Measurements from ENCODE around the gene FST. TPM values are rescaled to one million over a fixed set of nuclear protein-coding genes. Genes with fewer than 3 reads are reported as not detected.
A peak's percentile ranks its signal among the peaks of the same experiment; 100 is the strongest.

FST gene
- total RNA-seq, 3 donors from 2014 or later (not counting 1 experiment from before 2014, with no cell fraction given): not detected

- 82% methylated on average over 2 of the region's 3 CpGs for WGBS (ENCODE audit: insufficient coverage)
- peaks cover 6 to 12% of the 10 kb centered on the region in 2 donors for H3K27me3 Mint-ChIP-seq (ENCODE audit: low read depth in 2 of 2)
- Histone ChIP-seq H3K27ac (ENCODE audit: low read length) (no peak overlapping the region), H3K27me3 (ENCODE audit: control insufficient read depth, insufficient read depth, low read length) (peaks cover 3% of the 10 kb centered on the region), H3K4me3 (ENCODE audit: low read length) (no peak overlapping the region), H3K9me3 (ENCODE audit: control insufficient read depth, insufficient read depth, low read length) (peaks cover 6% of the 10 kb centered on the region), H3K4me1 (ENCODE audit: control insufficient read depth, insufficient read depth, low read length) (no peaks in the 10 kb centered on the region), H3K36me3 (ENCODE audit: control insufficient read depth, insufficient read depth, low read length) (no peaks in the 10 kb centered on the region)
- H3K27ac Mint-ChIP-seq: no peak overlapping the region
- no peak overlapping the region for H3K4me3 Mint-ChIP-seq
- no peak for TF ChIP-seq CTCF (IDR thresholded peaks at IDR 0.05)
- no peaks in the 10 kb centered on the region for H3K36me3 Mint-ChIP-seq
- intact Hi-C loops (cut with micrococcal nuclease): no loop called here
- ATAC-seq (peak in 1 of 3 donors; percentile 10), DNase-seq (no peak)
- no peaks in the 10 kb centered on the region for H3K4me1 Mint-ChIP-seq
- H3K9me3 Mint-ChIP-seq: peaks cover 3 to 4% of the 10 kb centered on the region in 2 donors
Observed at GRCh38 chr5:53503562-53504218, 23.3 kb downstream of the FST start.

- WGBS (ENCODE audit: insufficient coverage): 100% methylated on average over 4 of the region's 4 CpGs
- DNase-seq: no peak
- Histone ChIP-seq H3K27ac (ENCODE audit: low read length) (no peak overlapping the region), H3K4me3 (ENCODE audit: low read length) (no peak overlapping the region), H3K36me3 (ENCODE audit: control insufficient read depth, insufficient read depth, low read length) (no peaks in the 10 kb centered on the region), H3K27me3 (ENCODE audit: control insufficient read depth, insufficient read depth, low read length) (no peaks in the 10 kb centered on the region), H3K4me1 (ENCODE audit: control insufficient read depth, insufficient read depth, low read length) (no peaks in the 10 kb centered on the region), H3K9me3 (ENCODE audit: control insufficient read depth, insufficient read depth, low read length) (peaks cover 6% of the 10 kb centered on the region)
- Mint-ChIP-seq H3K27me3 (ENCODE audit: low read depth in 2 of 2) (peaks cover 3 to 7% of the 10 kb centered on the region in 2 donors), H3K27ac (no peak overlapping the region), H3K36me3 (peaks cover 10% of the 10 kb centered on the region), H3K4me1 (no peaks in the 10 kb centered on the region), H3K4me3 (no peak overlapping the region), H3K9me3 (peaks cover 10% of the 10 kb centered on the region in 2 donors)
- ATAC-seq: no peak
- no peak for TF ChIP-seq CTCF (IDR thresholded peaks at IDR 0.05)
- intact Hi-C loops (cut with micrococcal nuclease): no loop called here
Observed at GRCh38 chr5:53507013-53507412, 26.6 kb downstream of the FST start.

GRCh38 chr5:53508125-53508524 is 27.7 kb downstream of the FST start:
- DNase-seq: no peak
- Mint-ChIP-seq H3K27me3 (ENCODE audit: low read depth in 2 of 2) (no peaks in the 10 kb centered on the region), H3K4me1 (no peaks in the 10 kb centered on the region), H3K27ac (no peak overlapping the region), H3K4me3 (no peak overlapping the region), H3K9me3 (peaks cover 10% of the 10 kb centered on the region in 2 donors), H3K36me3 (peaks cover 10% of the 10 kb centered on the region)
- no peak for ATAC-seq
- H3K27me3 ChIP-seq (ENCODE audit: control insufficient read depth, insufficient read depth, low read length): no peaks in the 10 kb centered on the region
- no peaks in the 10 kb centered on the region for H3K4me1 ChIP-seq (ENCODE audit: control insufficient read depth, insufficient read depth, low read length)
- no peak for TF ChIP-seq CTCF (IDR thresholded peaks at IDR 0.05)
- H3K27ac ChIP-seq (ENCODE audit: low read length): no peak overlapping the region
- no peaks in the 10 kb centered on the region for H3K36me3 ChIP-seq (ENCODE audit: control insufficient read depth, insufficient read depth, low read length)
- intact Hi-C loops (cut with micrococcal nuclease): no loop called here
- peaks cover 6% of the 10 kb centered on the region for H3K9me3 ChIP-seq (ENCODE audit: control insufficient read depth, insufficient read depth, low read length)
- WGBS (ENCODE audit: insufficient coverage): 87% methylated on average over 3 of the region's 3 CpGs
- H3K4me3 ChIP-seq (ENCODE audit: low read length): no peak overlapping the region

GRCh38 chr5:53512539-53512938 is 32.1 kb downstream of the FST start:
- H3K4me1 Mint-ChIP-seq: no peaks in the 10 kb centered on the region
- Histone ChIP-seq H3K9me3 (ENCODE audit: control insufficient read depth, insufficient read depth, low read length) (peaks cover 6% of the 10 kb centered on the region), H3K27me3 (ENCODE audit: control insufficient read depth, insufficient read depth, low read length) (no peaks in the 10 kb centered on the region), H3K27ac (ENCODE audit: low read length) (no peak overlapping the region), H3K36me3 (ENCODE audit: control insufficient read depth, insufficient read depth, low read length) (no peaks in the 10 kb centered on the region), H3K4me1 (ENCODE audit: control insufficient read depth, insufficient read depth, low read length) (no peaks in the 10 kb centered on the region), H3K4me3 (ENCODE audit: low read length) (no peak overlapping the region)
- DNase-seq (no peak), ATAC-seq (no peak)
- H3K36me3 Mint-ChIP-seq: peaks cover 10% of the 10 kb centered on the region
- H3K4me3 Mint-ChIP-seq: no peak overlapping the region
- H3K27me3 Mint-ChIP-seq (ENCODE audit: low read depth in 2 of 2): peaks cover 0 to 5% of the 10 kb centered on the region in 2 donors
- no peak overlapping the region for H3K27ac Mint-ChIP-seq
- intact Hi-C loops (cut with micrococcal nuclease): no loop called here
- TF ChIP-seq CTCF (IDR thresholded peaks at IDR 0.05): no peak
- H3K9me3 Mint-ChIP-seq: peaks cover 6 to 7% of the 10 kb centered on the region in 2 donors

All from natural killer cell (primary cell).